OCI-LY1 (cell line): ENCODE measurements around the gene C8G.

ENCODE experiments used
- H2AFZ ChIP-seq: fragments of 200-600 bp; sonication (generic), shearing (Covaris generic); 2 replicates; pipeline ENCODE4 v1.6.0; 2014; ENCODE audit warnings: antibody characterized with exemption, mild to moderate bottlenecking, low read length
- H3F3A ChIP-seq: fragments of 200-600 bp; sonication (generic), shearing (Covaris generic); 2 replicates; pipeline ENCODE4 v1.6.0; 2014; ENCODE audit warnings: mild to moderate bottlenecking, antibody characterized with exemption, low read length, moderate library complexity; ENCODE audit not compliant: insufficient read depth
- H3K27ac ChIP-seq: fragments of 200-600 bp; sonication (generic); 2 replicates; pipeline ENCODE4 v1.5.1; 2014; ENCODE audit warnings: low read length, mixed run types, mild to moderate bottlenecking, low read depth; ENCODE audit not compliant: poor library complexity, severe bottlenecking
- H3K27me3 ChIP-seq: fragments of 200-600 bp; sonication (generic); 2 replicates; pipeline ENCODE4 v1.6.0; 2014; ENCODE audit warnings: antibody characterized with exemption, mild to moderate bottlenecking, low read length, moderate library complexity; ENCODE audit not compliant: insufficient read depth
- H3K36me3 ChIP-seq: fragments of 200-600 bp; sonication (generic); 2 replicates; pipeline ENCODE4 v1.6.1; 2014; ENCODE audit warnings: mild to moderate bottlenecking, antibody characterized with exemption, low read length, moderate library complexity, mixed read lengths; ENCODE audit not compliant: insufficient read depth
- H3K4me1 ChIP-seq: fragments of 200-600 bp; sonication (generic); 2 replicates; pipeline ENCODE4 v1.5.1; 2014; ENCODE audit warnings: mild to moderate bottlenecking, low read length, moderate library complexity; ENCODE audit not compliant: insufficient read depth, severe bottlenecking
- H3K4me2 ChIP-seq: fragments of 200-600 bp; sonication (generic), shearing (Covaris generic); 2 replicates; pipeline ENCODE4 v1.6.1; 2014; ENCODE audit warnings: low read length
- H3K4me3 ChIP-seq: fragments of 200-600 bp; sonication (generic); 2 replicates; pipeline ENCODE4 v1.5.1; 2014; ENCODE audit warnings: low read length, low read depth, mild to moderate bottlenecking, mixed read lengths; ENCODE audit not compliant: poor library complexity, severe bottlenecking
- H3K79me2 ChIP-seq: fragments of 200-600 bp; shearing (Covaris generic); 2 replicates; pipeline ENCODE4 v1.6.1; 2016; ENCODE audit warnings: mixed run types, low read length, mixed read lengths; ENCODE audit not compliant: insufficient read depth
- H3K9ac ChIP-seq: fragments of 200-600 bp; sonication (generic), shearing (Covaris generic); 2 replicates; pipeline ENCODE4 v1.6.1; 2014; ENCODE audit warnings: mild to moderate bottlenecking, low read length, mixed read lengths
- H3K9me2 ChIP-seq: fragments of 200-600 bp; sonication (generic), shearing (Covaris generic); 2 replicates; pipeline ENCODE4 v1.6.1; 2014; ENCODE audit warnings: low read depth, mild to moderate bottlenecking, low read length, mixed read lengths
- H3K9me3 ChIP-seq: fragments of 200-600 bp; shearing (Covaris generic); 2 replicates; pipeline ENCODE4 v1.6.1; 2014; ENCODE audit warnings: low read length, mixed read lengths
- H4K20me1 ChIP-seq: fragments of 200-600 bp; sonication (generic), shearing (Covaris generic); 2 replicates; pipeline ENCODE4 v1.6.0; 2016; ENCODE audit warnings: mild to moderate bottlenecking, low read length; ENCODE audit not compliant: insufficient read depth
- EZH2 ChIP-seq: fragments of 200-600 bp; sonication (generic), shearing (Covaris generic); IDR thresholded peaks from 2 replicates; pipeline ENCODE4 v1.8.0; 2017; ENCODE audit warnings: borderline replicate concordance, mixed run types, mild to moderate bottlenecking, antibody characterized with exemption, low read length, moderate library complexity, mixed read lengths
- TF ChIP-seq, protein P1 (sequence below): fragments of 200-600 bp; sonication (generic), shearing (Covaris generic); IDR thresholded peaks from 2 replicates; pipeline ENCODE4 v1.5.1; 2017; ENCODE audit warnings: mild to moderate bottlenecking, antibody characterized with exemption, low read length, moderate library complexity, mixed read lengths

Gene C8G

DNA sequence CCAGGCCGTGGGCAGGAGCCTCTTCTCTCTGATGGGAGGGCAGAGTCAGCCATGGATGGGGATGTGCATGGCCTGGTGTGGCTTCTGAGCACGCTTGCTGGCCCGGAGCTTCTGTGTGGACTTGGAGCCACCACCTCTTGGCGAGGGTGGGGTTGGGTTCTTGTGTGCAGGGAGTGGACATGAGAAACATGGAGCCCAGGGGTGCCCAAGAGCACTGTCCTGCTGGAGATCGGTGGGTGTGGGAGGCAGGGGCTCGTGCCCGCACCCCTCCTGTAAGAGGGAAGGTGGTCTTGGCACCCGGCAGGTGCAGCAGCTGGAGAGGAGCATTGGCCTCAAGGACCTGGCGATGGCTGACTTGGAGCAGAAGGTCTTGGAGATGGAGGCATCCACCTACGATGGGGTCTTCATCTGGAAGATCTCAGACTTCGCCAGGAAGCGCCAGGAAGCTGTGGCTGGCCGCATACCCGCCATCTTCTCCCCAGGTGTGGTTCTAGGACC, 24.3 kb upstream of the C8G start:
- H3K27ac ChIP-seq = no peak overlapping the region
- TF ChIP-seq, protein P1, sequence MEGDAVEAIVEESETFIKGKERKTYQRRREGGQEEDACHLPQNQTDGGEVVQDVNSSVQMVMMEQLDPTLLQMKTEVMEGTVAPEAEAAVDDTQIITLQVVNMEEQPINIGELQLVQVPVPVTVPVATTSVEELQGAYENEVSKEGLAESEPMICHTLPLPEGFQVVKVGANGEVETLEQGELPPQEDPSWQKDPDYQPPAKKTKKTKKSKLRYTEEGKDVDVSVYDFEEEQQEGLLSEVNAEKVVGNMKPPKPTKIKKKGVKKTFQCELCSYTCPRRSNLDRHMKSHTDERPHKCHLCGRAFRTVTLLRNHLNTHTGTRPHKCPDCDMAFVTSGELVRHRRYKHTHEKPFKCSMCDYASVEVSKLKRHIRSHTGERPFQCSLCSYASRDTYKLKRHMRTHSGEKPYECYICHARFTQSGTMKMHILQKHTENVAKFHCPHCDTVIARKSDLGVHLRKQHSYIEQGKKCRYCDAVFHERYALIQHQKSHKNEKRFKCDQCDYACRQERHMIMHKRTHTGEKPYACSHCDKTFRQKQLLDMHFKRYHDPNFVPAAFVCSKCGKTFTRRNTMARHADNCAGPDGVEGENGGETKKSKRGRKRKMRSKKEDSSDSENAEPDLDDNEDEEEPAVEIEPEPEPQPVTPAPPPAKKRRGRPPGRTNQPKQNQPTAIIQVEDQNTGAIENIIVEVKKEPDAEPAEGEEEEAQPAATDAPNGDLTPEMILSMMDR = no peak
- no peaks in the 10 kb centered on the region for H3F3A ChIP-seq
- H3K4me1 ChIP-seq = peaks cover 15% of the 10 kb centered on the region
- no peaks in the 10 kb centered on the region for H3K27me3 ChIP-seq
- H3K4me3 ChIP-seq = no peak overlapping the region
- H3K9me3 ChIP-seq = no peaks in the 10 kb centered on the region
- H2AFZ ChIP-seq = no peak overlapping the region
- peaks cover 75% of the 10 kb centered on the region for H3K36me3 ChIP-seq
- no peaks in the 10 kb centered on the region for H4K20me1 ChIP-seq
- H3K9me2 ChIP-seq = no peaks in the 10 kb centered on the region
- no peak overlapping the region for H3K4me2 ChIP-seq
- H3K9ac ChIP-seq = no peak overlapping the region
- H3K79me2 ChIP-seq = no peaks in the 10 kb centered on the region

DNA sequence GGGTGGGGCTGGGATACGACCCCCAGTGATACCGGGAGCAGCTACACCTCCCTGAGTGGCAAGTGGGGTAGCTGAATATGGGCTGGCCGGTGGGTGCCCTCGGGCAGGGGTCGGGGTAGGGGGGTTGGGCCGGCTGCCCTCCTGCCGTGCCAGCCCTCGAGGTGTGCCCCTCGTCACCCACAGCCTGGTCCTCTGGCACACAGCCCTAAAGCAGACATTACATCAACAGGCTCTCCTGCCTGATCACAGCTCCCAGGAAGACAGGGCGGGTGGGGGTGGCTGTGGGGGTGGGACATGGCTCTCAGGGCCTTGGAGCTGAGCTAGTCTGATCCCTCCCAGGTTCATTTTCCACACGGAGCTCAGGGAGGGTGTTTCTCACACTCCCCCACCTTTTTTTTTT, 23.7 kb upstream of the C8G start:
- Histone ChIP-seq H3K4me2 (no peak overlapping the region), H3K9ac (no peak overlapping the region), H3K27ac (no peak overlapping the region), H3K27me3 (no peaks in the 10 kb centered on the region), H3F3A (no peaks in the 10 kb centered on the region), H4K20me1 (no peaks in the 10 kb centered on the region), H3K9me3 (no peaks in the 10 kb centered on the region), H3K4me1 (peaks cover 15% of the 10 kb centered on the region), H3K4me3 (no peak overlapping the region), H3K36me3 (peaks cover 75% of the 10 kb centered on the region), H3K9me2 (no peaks in the 10 kb centered on the region), H2AFZ (no peak overlapping the region), H3K79me2 (no peaks in the 10 kb centered on the region)
- no peak for TF ChIP-seq EZH2
- TF ChIP-seq, protein P1 = no peak

DNA sequence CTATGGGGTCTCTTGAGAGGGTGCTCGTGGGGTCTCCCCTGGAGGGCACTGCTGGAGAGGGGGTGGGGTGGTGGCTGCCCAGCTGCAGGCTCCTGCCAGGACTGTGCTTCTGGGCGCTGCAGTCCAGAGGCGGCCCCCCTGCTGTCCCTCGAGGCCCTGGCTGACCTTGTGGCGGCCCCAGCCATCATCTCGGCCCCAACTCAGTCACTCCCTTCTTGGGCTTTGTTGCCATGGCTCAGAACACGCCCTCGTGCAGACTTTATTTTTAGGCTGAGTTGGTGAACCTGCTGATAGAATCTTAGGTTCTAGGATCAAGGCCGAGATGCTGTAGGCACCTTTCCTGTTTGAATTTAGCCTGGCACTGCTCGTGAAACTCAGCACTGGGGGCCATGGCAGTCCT, 23.3 kb upstream of the C8G start:
- H3K9me2 ChIP-seq = no peaks in the 10 kb centered on the region
- peaks cover 74% of the 10 kb centered on the region for H3K36me3 ChIP-seq
- no peaks in the 10 kb centered on the region for H3K9me3 ChIP-seq
- peaks cover 15% of the 10 kb centered on the region for H3K4me1 ChIP-seq
- no peaks in the 10 kb centered on the region for H3F3A ChIP-seq
- no peaks in the 10 kb centered on the region for H3K79me2 ChIP-seq
- no peak overlapping the region for H3K4me2 ChIP-seq
- no peaks in the 10 kb centered on the region for H4K20me1 ChIP-seq
- TF ChIP-seq EZH2 = no peak
- TF ChIP-seq, protein P1 = no peak
- H3K27me3 ChIP-seq = no peaks in the 10 kb centered on the region
- H3K27ac ChIP-seq = no peak overlapping the region
- H2AFZ ChIP-seq = no peak overlapping the region
- no peak overlapping the region for H3K4me3 ChIP-seq
- H3K9ac ChIP-seq = no peak overlapping the region
